HepG2 (cell line): ENCODE results near the gene LDLRAD4. TPM values are rescaled to one million over a fixed set of nuclear protein-coding genes. Genes with fewer than 3 reads are reported as not detected.

Experiments
- CENPBD1 ChIP-seq: sonication (generic); formaldehyde crosslinking; IDR thresholded peaks from 2 replicates; pipeline ENCODE4 v1.8.0; 2022; ENCODE audit warnings: missing genetic modification reagents, low read depth, mild to moderate bottlenecking, borderline replicate concordance
- THYN1 ChIP-seq: sonication (generic); formaldehyde crosslinking; IDR thresholded peaks from 2 replicates; pipeline ENCODE4 v1.8.1; 2023; ENCODE audit warnings: low read depth, mild to moderate bottlenecking, moderate library complexity, missing genetic modification reagents, borderline replicate concordance
- TSC22D2 ChIP-seq: sonication (generic); formaldehyde crosslinking; IDR thresholded peaks from 2 replicates; pipeline ENCODE4 v1.5.1; 2020; ENCODE audit warnings: missing genetic modification reagents, mild to moderate bottlenecking, borderline replicate concordance
- ZNF432 ChIP-seq: sonication (generic); formaldehyde crosslinking; IDR thresholded peaks from 2 replicates; pipeline ENCODE4 v1.5.0; 2020; ENCODE audit warnings: missing genetic modification reagents, mild to moderate bottlenecking, borderline replicate concordance
- polyA plus RNA-seq, 8 experiments: library from polyadenylated mRNA; depleted of rRNA in 3 of 8; stranded (reverse) in 7 of 8; unstranded in 1 of 8; fragments of >200 nt; fragmentation: Illumina TruSeq in 4 of 8; extraction: Trizol in 4 of 8; gene quantifications; 2 replicates each; pipeline versions ENCODE4 v1.2.1 to v1.2.3, GENCODE V29; 2011 to 2016; ENCODE audit warnings: low read depth in 4 of 8, missing spikeins in 1 of 8, mixed read lengths in 1 of 8; ENCODE audit not compliant: insufficient read depth in 1 of 8
- total RNA-seq, 5 experiments: library from RNA; depleted of rRNA; stranded (reverse); fragments of >200 nt; fragmentation: Illumina TruSeq; extraction: Trizol; gene quantifications; 2 replicates each; pipeline ENCODE4 v1.2.3, GENCODE V29; 2016; ENCODE audit warnings: low read depth in 1 of 5
- TF ChIP-seq, protein P1 (sequence below): sonication (generic); formaldehyde crosslinking; IDR thresholded peaks from 2 replicates; pipeline ENCODE4 v1.5.0; 2020; ENCODE audit warnings: mild to moderate bottlenecking, missing genetic modification reagents, borderline replicate concordance
- TF ChIP-seq, protein P2 (sequence below): sonication (generic); formaldehyde crosslinking; IDR thresholded peaks from 2 replicates; pipeline ENCODE4 v1.4.0; 2020; ENCODE audit warnings: missing genetic modification reagents
- TF ChIP-seq, protein P3 (sequence below): IDR thresholded peaks from 2 replicates; pipeline ENCODE4 v1.6.1; 2018; ENCODE audit warnings: missing genetic modification reagents, mild to moderate bottlenecking, missing compliant biosample characterization

Gene LDLRAD4
- total and polyA plus RNA-seq, 2 of the 13 experiments (the other 11 are each of a cell fraction or from before 2014, with no cell fraction given): 13.6 to 20.9 TPM

DNA sequence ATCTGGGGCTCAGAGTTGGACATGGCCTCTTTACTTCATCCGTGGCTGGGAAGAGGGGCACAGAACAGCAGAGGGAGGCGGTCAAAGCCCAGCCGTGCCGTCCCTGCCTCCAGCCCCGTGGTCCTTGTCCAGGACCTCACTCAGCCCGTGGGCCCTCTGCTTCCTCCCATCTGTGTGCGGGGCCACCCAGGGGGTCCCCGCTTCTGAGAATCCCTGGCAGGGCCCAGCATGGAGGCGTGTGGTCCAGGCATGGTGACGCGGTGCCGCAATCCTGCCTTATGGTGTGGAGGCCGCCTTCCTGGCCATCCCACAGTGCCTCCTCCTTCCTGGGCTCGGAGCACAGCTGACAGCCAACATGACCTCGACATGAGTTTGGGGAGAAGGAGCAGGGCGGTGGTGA, 275.2 kb downstream of the LDLRAD4 start (continued):
- TF ChIP-seq THYN1 (CRISPR knock-in tag): no peak
- TF ChIP-seq, protein P1, sequence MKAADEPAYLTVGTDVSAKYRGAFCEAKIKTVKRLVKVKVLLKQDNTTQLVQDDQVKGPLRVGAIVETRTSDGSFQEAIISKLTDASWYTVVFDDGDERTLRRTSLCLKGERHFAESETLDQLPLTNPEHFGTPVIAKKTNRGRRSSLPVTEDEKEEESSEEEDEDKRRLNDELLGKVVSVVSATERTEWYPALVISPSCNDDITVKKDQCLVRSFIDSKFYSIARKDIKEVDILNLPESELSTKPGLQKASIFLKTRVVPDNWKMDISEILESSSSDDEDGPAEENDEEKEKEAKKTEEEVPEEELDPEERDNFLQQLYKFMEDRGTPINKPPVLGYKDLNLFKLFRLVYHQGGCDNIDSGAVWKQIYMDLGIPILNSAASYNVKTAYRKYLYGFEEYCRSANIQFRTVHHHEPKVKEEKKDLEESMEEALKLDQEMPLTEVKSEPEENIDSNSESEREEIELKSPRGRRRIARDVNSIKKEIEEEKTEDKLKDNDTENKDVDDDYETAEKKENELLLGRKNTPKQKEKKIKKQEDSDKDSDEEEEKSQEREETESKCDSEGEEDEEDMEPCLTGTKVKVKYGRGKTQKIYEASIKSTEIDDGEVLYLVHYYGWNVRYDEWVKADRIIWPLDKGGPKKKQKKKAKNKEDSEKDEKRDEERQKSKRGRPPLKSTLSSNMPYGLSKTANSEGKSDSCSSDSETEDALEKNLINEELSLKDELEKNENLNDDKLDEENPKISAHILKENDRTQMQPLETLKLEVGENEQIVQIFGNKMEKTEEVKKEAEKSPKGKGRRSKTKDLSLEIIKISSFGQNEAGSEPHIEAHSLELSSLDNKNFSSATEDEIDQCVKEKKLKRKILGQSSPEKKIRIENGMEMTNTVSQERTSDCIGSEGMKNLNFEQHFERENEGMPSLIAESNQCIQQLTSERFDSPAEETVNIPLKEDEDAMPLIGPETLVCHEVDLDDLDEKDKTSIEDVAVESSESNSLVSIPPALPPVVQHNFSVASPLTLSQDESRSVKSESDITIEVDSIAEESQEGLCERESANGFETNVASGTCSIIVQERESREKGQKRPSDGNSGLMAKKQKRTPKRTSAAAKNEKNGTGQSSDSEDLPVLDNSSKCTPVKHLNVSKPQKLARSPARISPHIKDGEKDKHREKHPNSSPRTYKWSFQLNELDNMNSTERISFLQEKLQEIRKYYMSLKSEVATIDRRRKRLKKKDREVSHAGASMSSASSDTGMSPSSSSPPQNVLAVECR (CRISPR knock-in tag): no peak
- TF ChIP-seq TSC22D2 (CRISPR knock-in tag): no peak
- TF ChIP-seq ZNF432: no peak
- TF ChIP-seq, protein P2, sequence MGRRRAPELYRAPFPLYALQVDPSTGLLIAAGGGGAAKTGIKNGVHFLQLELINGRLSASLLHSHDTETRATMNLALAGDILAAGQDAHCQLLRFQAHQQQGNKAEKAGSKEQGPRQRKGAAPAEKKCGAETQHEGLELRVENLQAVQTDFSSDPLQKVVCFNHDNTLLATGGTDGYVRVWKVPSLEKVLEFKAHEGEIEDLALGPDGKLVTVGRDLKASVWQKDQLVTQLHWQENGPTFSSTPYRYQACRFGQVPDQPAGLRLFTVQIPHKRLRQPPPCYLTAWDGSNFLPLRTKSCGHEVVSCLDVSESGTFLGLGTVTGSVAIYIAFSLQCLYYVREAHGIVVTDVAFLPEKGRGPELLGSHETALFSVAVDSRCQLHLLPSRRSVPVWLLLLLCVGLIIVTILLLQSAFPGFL (CRISPR knock-in tag): no peak
- TF ChIP-seq CENPBD1 (CRISPR knock-in tag): no peak
- TF ChIP-seq, protein P3, sequence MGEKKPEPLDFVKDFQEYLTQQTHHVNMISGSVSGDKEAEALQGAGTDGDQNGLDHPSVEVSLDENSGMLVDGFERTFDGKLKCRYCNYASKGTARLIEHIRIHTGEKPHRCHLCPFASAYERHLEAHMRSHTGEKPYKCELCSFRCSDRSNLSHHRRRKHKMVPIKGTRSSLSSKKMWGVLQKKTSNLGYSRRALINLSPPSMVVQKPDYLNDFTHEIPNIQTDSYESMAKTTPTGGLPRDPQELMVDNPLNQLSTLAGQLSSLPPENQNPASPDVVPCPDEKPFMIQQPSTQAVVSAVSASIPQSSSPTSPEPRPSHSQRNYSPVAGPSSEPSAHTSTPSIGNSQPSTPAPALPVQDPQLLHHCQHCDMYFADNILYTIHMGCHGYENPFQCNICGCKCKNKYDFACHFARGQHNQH (CRISPR knock-in tag): no peak
